Uterus (tissue), 4 donors: ENCODE data around the gene NOP56. TPM values are rescaled to one million over a fixed set of nuclear protein-coding genes. Genes with fewer than 3 reads are reported as not detected.

Experiments used
- DNase-seq, 2 donors: peaks; one replicate each; pipeline ENCODE4 v3.0.0-alpha.2; 2019 to 2020
- H3K27ac ChIP-seq, 2 donors: fragments of 200-600 bp; sonication (generic); 1 replicate in 1 of 2; 2 replicates in 1 of 2; pipeline ENCODE4 v1.5.1; 2016 to 2018
- H3K27me3 ChIP-seq, 2 donors: fragments of 200-600 bp; sonication (generic); one replicate each; pipeline ENCODE4 v1.5.1; 2018 to 2019; ENCODE audit warnings: control low read depth in 1 of 2
- H3K36me3 ChIP-seq, 2 donors: fragments of 200-600 bp; sonication (generic); one replicate each; pipeline ENCODE4 v1.5.1; 2019; ENCODE audit warnings: control low read depth in 1 of 2
- H3K4me1 ChIP-seq, 2 donors: fragments of 200-600 bp; sonication (generic); one replicate each; pipeline ENCODE4 v1.5.1; 2018 to 2019; ENCODE audit warnings: control low read depth in 1 of 2
- H3K4me3 ChIP-seq, 2 donors: fragments of 200-600 bp; sonication (generic); 1 replicate in 1 of 2; 2 replicates in 1 of 2; pipeline ENCODE4 v1.5.1; 2018 to 2019; ENCODE audit warnings: mild to moderate bottlenecking in 1 of 2
- H3K9me3 ChIP-seq, 2 donors: fragments of 200-600 bp; sonication (generic); one replicate each; pipeline ENCODE4 v1.5.1; 2019; ENCODE audit warnings: control low read depth in 1 of 2
- CTCF ChIP-seq, 4 experiments: fragments of 200-600 bp in 2 of 4; fragments of 450-650 bp in 2 of 4; sonication (generic) in 2 of 4; IDR thresholded peaks; one replicate each; pipeline ENCODE4 v1.5.1; 2016 to 2019; ENCODE audit warnings: antibody characterized with exemption in 4 of 4, mild to moderate bottlenecking in 2 of 4, moderate library complexity in 1 of 4
- POLR2A ChIP-seq, 2 donors: fragments of 450-650 bp; IDR thresholded peaks; one replicate each; pipeline ENCODE4 v1.6.1; 2016; ENCODE audit warnings: antibody characterized with exemption in 2 of 2, mild to moderate bottlenecking in 1 of 2, moderate library complexity in 1 of 2
- intact Hi-C: fragments of 100-400 bp; cut with DNase I; formaldehyde crosslinking; loops from one replicate; pipeline ENCODE4 v1.15.1; 2023; ENCODE audit warnings: low total_unique reads
- total RNA-seq, 4 donors: library from RNA; depleted of rRNA in 3 of 4; stranded (reverse); fragments of >200 nt in 3 of 4; gene quantifications; one replicate each; pipeline versions ENCODE4 v1.1.0 to v1.2.4, GENCODE V29; 2014 to 2023
- donor health status: DM: yes; HTN: yes; CAD: no.

The NOP56 gene
- total RNA-seq, 4 donors from 2014 or later: 108 to 151 (median 134) TPM

GRCh38 chr20:2701671-2702081, 49.2 kb downstream of the NOP56 start:
- intact Hi-C loops: no loop called here
- TF ChIP-seq POLR2A (IDR thresholded peaks at IDR 0.05): no peak
- no peak for TF ChIP-seq CTCF (IDR thresholded peaks at IDR 0.05)
- Histone ChIP-seq H3K27ac (no peak overlapping the region), H3K4me3 (no peak overlapping the region), H3K36me3 (no peaks in the 10 kb centered on the region), H3K4me1 (no peaks in the 10 kb centered on the region), H3K27me3 (no peaks in the 10 kb centered on the region), H3K9me3 (no peaks in the 10 kb centered on the region)
- no peak for DNase-seq

GRCh38 chr20:2703716-2704475, 51.5 kb downstream of the NOP56 start:
- H3K27ac ChIP-seq: no peak overlapping the region
- H3K27me3 ChIP-seq: no peaks in the 10 kb centered on the region
- H3K4me1 ChIP-seq: no peaks in the 10 kb centered on the region
- H3K36me3 ChIP-seq: no peaks in the 10 kb centered on the region
- TF ChIP-seq CTCF (IDR thresholded peaks at IDR 0.05) (no peak), POLR2A (IDR thresholded peaks at IDR 0.05) (no peak)
- no peaks in the 10 kb centered on the region for H3K9me3 ChIP-seq
- DNase-seq: no peak
- H3K4me3 ChIP-seq: no peak overlapping the region
- intact Hi-C loops: no loop called here

- no peak for TF ChIP-seq CTCF (IDR thresholded peaks at IDR 0.05)
- no peak for TF ChIP-seq POLR2A (IDR thresholded peaks at IDR 0.05)
- DNase-seq: no peak
- Histone ChIP-seq H3K4me1 (no peaks in the 10 kb centered on the region), H3K9me3 (no peaks in the 10 kb centered on the region), H3K4me3 (no peak overlapping the region), H3K36me3 (no peaks in the 10 kb centered on the region), H3K27ac (no peak overlapping the region), H3K27me3 (no peaks in the 10 kb centered on the region)
- intact Hi-C loops: no loop called here
Measured at GRCh38 chr20:2705931-2706645, 53.7 kb downstream of the NOP56 start.

- no peak for DNase-seq
- TF ChIP-seq CTCF (IDR thresholded peaks at IDR 0.05) (no peak), POLR2A (IDR thresholded peaks at IDR 0.05) (no peak)
- Histone ChIP-seq H3K4me1 (no peaks in the 10 kb centered on the region), H3K36me3 (no peaks in the 10 kb centered on the region), H3K27me3 (no peaks in the 10 kb centered on the region), H3K27ac (no peak overlapping the region), H3K9me3 (no peaks in the 10 kb centered on the region), H3K4me3 (no peak overlapping the region)
- intact Hi-C loops: no loop called here
Measured at GRCh38 chr20:2706688-2707352, 54.4 kb downstream of the NOP56 start.
